ENCODE measurements around the gene CUEDC1.
A peak's percentile ranks its signal among the peaks of the same experiment; 100 is the strongest.
"Not testable (repeated sequence)": the region's sequence is repeated elsewhere in the genome, so short reads cannot be mapped to it uniquely, and the experiment has no call there.

The CUEDC1 gene

GRCh38 chr17:57859601-57860413 lies 95.4 kb downstream of the CUEDC1 start:
- FAIRE-seq, result no peak
- TF ChIP-seq POLR2AphosphoS5 (IDR thresholded peaks at IDR 0.05; ENCODE audit: low read depth, low read length), result no peak
- TF ChIP-seq POLR2A (IDR thresholded peaks at IDR 0.05; ENCODE audit: low read depth, low read length), result no peak
- TF ChIP-seq TAF1 (IDR thresholded peaks at IDR 0.05; ENCODE audit: borderline replicate concordance, low read depth, low read length), result no peak
- no peak for DNase-seq (ENCODE audit: insufficient read length)

DNA sequence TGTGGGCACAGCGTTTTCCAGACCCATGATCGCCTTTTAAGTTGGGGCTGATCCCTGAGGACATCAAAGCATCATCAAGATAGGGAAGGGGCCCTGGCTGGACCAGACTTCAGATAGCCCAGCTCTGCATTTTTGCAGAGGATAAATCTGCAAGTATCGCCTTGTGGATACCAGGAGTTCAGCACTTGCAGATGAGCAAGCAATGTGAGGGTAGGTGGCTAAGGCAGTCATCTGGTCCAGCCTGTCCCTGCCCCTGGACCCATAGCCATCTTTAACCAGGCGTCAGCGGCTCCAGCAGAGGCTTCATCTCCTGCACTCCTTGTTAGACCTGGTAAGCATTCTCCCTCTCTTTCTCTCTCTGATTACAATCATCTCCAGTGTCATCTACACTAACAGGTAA lies 96.4 kb downstream of the CUEDC1 start:
- no peak for FAIRE-seq
- no peak for DNase-seq (ENCODE audit: insufficient read length)
- TF ChIP-seq TAF1 (IDR thresholded peaks at IDR 0.05; ENCODE audit: borderline replicate concordance, low read depth, low read length) (no peak), POLR2AphosphoS5 (IDR thresholded peaks at IDR 0.05; ENCODE audit: low read depth, low read length) (no peak), POLR2A (IDR thresholded peaks at IDR 0.05; ENCODE audit: low read depth, low read length) (no peak)

- DNase-seq (ENCODE audit: insufficient read length) (no peak), FAIRE-seq (no peak)
- no peak for TF ChIP-seq POLR2AphosphoS5 (IDR thresholded peaks at IDR 0.05; ENCODE audit: low read depth, low read length)
- no peak for TF ChIP-seq TAF1 (IDR thresholded peaks at IDR 0.05; ENCODE audit: borderline replicate concordance, low read depth, low read length)
- no peak for TF ChIP-seq POLR2A (IDR thresholded peaks at IDR 0.05; ENCODE audit: low read depth, low read length)
Observed at GRCh38 chr17:57856792-57857620, 98.2 kb downstream of the CUEDC1 start.

DNA sequence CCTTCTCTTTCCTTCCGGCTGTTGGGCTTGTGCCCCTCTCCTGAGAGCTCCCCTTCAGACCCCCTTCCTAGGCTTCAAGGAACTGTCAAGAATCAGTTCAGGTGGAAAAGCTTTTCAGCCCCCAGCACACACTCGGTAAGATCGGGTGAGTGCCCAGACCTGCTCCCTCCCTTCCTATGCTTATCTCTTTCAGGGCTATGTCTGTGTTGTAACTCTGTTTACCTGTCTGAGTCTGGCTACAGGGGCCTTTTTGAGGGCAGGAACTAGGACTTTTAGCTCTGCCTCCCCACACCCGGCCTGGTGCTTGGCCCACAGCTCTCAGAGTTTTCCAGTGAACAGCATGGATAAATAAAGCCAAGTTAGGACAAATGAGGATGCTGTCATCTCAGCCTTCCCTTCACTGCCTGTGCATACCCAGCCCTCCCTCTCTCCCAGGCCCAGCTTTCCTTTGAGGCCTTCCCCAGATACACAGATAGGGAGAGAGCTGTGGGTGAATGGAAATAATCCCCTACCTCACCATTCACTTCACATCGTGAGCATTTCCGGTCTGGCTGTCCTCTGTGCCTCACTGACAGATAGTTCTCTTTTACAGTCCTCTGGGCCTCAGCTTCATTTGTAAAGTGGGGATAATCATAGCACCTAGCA lies 99.7 kb downstream of the CUEDC1 start:
- FAIRE-seq, result no peak
- no peak for DNase-seq (ENCODE audit: insufficient read length)
- TF ChIP-seq POLR2A (IDR thresholded peaks at IDR 0.05; ENCODE audit: low read depth, low read length) (no peak), TAF1 (IDR thresholded peaks at IDR 0.05; ENCODE audit: borderline replicate concordance, low read depth, low read length) (no peak), POLR2AphosphoS5 (IDR thresholded peaks at IDR 0.05; ENCODE audit: low read depth, low read length) (no peak)

DNA sequence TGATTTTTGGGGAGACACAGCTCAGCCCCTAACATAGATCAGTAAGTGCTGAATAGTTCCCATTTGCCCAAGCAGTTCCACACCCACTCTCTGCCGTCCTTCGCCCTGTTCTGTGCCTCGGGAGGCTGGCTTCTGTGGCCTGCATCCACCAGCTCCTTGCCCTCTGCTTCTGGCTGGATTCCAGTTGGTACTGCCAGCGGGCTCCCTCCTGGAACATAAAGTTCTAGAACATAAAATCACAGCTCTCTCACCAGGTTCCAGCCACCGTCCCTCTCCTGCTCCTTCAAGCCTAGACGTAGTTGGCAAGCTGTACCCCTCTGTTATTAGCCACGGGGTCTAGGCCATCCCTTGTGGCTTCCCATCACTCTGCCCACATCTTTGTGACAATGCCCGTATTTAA lies 101.5 kb downstream of the CUEDC1 start:
- DNase-seq (ENCODE audit: insufficient read length) (no peak), FAIRE-seq (no peak)
- TF ChIP-seq TAF1 (IDR thresholded peaks at IDR 0.05; ENCODE audit: borderline replicate concordance, low read depth, low read length) (no peak), POLR2AphosphoS5 (IDR thresholded peaks at IDR 0.05; ENCODE audit: low read depth, low read length) (no peak), POLR2A (IDR thresholded peaks at IDR 0.05; ENCODE audit: low read depth, low read length) (no peak)

DNA sequence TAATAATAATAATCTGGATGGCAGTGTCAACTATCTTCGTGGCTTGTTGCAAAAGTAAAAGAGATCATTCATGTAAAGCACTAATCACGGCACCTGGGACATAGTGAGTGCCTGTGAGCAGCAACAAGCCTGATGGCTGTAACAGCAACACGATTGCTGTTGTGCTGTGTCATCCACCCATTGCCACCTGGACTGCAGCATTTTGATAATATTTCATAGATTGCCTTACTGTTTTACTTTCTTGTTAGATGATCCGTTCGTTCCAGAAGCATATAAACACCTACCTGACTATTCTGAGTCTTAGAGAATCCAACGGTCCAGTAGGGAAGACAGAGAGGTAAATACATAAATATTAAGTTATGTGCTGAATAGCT lies 102.3 kb downstream of the CUEDC1 start:
- no peak for TF ChIP-seq POLR2AphosphoS5 (IDR thresholded peaks at IDR 0.05; ENCODE audit: low read depth, low read length)
- TF ChIP-seq POLR2A (IDR thresholded peaks at IDR 0.05; ENCODE audit: low read depth, low read length), result no peak
- TF ChIP-seq TAF1 (IDR thresholded peaks at IDR 0.05; ENCODE audit: borderline replicate concordance, low read depth, low read length), result no peak
- DNase-seq (ENCODE audit: insufficient read length), result no peak
- no peak for FAIRE-seq

GRCh38 chr17:57852092-57852954 lies 102.9 kb downstream of the CUEDC1 start:
- FAIRE-seq (no peak), DNase-seq (ENCODE audit: insufficient read length) (no peak)
- no peak for TF ChIP-seq POLR2AphosphoS5 (IDR thresholded peaks at IDR 0.05; ENCODE audit: low read depth, low read length)
- TF ChIP-seq TAF1 (IDR thresholded peaks at IDR 0.05; ENCODE audit: borderline replicate concordance, low read depth, low read length), result no peak
- TF ChIP-seq POLR2A (IDR thresholded peaks at IDR 0.05; ENCODE audit: low read depth, low read length), result no peak

GRCh38 chr17:57849874-57850754 lies 105.1 kb downstream of the CUEDC1 start, which contains the start of gene MRPS23:
MRPS23 (minus strand) TSS chr17:57850044; CDS start chr17:57850010, 34 bp downstream.
- TF ChIP-seq POLR2A (IDR thresholded peaks at IDR 0.05; ENCODE audit: low read depth, low read length), result peak; percentile 82; the same call in 1 of the 2 replicates
- TF ChIP-seq TAF1 (IDR thresholded peaks at IDR 0.05; ENCODE audit: borderline replicate concordance, low read depth, low read length), result peak; percentile 69
- TF ChIP-seq POLR2AphosphoS5 (IDR thresholded peaks at IDR 0.05; ENCODE audit: low read depth, low read length), result peak; percentile 83
- DNase-seq (ENCODE audit: insufficient read length) (peak; percentile 88), FAIRE-seq (peak; percentile 99)

DNA sequence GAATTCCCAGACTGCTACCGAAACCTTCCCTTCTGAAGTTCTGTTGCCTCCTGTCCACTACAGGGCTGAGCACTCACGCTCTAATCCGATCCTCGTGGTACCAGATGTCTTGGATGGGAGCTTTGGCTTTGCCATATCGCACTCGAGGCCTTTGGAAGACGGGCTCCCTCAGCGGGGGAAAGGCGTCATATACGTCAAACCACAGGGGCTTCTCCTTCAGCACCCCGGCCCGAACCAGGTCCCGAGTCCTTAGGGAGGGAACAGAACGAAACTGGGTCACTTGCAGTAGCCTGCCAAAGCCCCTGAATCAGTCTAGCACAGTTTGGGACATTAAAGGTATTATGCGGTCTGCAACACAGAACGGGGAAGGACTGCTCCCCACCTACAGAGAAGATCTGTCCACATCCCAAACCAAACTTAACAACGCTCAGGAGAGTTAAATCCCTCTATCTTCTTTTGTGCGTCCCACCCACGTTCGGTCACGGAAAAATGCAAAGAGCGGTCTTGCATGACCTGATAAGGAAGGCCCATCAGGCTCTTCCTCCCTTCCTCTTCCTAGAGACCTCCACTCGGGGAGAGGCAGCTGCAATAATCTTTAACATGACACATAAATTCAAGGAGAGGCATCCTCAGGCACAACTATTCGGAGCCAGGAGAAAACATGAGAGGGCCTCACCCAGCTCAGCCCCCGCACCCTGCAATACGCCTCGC lies 105.9 kb downstream of the CUEDC1 start:
- TF ChIP-seq POLR2AphosphoS5 (IDR thresholded peaks at IDR 0.05; ENCODE audit: low read depth, low read length), result no peak
- TF ChIP-seq TAF1 (IDR thresholded peaks at IDR 0.05; ENCODE audit: borderline replicate concordance, low read depth, low read length), result no peak
- TF ChIP-seq POLR2A (IDR thresholded peaks at IDR 0.05; ENCODE audit: low read depth, low read length), result no peak
- no peak for FAIRE-seq
- DNase-seq (ENCODE audit: insufficient read length), result no peak

DNA sequence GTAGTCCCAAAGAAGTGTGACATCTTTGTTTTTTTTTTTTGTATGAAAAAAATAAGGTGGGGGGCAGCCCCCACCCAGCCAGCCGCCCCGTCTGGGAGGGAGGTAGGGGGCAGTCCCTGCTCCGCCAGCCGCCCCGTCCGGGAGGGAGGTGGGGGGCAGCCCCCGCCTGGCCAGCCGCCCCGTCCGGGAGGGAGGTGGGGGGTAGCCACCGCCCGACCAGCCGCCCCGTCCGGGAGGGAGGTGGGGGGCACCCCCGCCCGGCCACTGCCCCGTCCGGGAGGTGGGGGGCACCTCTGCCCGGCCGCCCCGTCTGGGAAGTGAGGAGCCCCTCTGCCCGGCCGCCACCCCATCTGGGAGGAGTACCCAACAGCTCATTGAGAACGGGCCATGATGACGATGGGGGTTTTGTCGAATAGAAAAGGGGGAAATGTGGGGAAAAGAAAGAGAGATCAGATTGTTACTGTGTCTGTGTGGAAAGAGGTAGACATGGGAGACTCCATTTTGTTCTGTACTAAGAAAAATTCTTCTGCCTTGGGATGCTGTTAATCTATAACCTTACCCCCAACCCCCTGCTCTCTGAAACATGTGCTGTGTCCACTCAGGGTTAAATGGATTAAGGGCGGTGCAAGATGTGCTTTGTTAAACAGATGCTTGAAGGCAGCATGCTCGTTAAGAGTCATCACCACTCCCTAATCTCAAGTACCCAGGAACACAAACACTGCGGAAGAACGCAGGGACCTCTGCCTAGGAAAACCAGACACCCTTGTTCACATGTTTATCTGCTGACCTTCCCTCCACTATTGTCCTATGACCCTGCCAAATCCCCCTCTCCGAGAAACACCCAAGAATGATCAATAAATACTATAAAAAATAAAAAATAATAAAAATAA lies 108.9 kb downstream of the CUEDC1 start:
- not testable (repeated sequence) for FAIRE-seq; DNase-seq (ENCODE audit: insufficient read length)

Measured in GM12892 (cell line).